Anterior cingulate cortex (tissue), 58 donors: ENCODE data around the gene ZC3H13.
"Not testable (repeated sequence)": the region's sequence is repeated elsewhere in the genome, so short reads cannot be mapped to it uniquely, and the experiment has no call there.

Experiments used
- DNase-seq, 58 donors: peaks; one replicate each; lab custom pipeline; 2025; lab: John Stamatoyannopoulos, UW

ZC3H13 gene

GRCh38 chr13:46010148-46010547 is 42.4 kb downstream of the ZC3H13 start:
- peak in 2 of 58 donors; percentile 2 to 3 for DNase-seq

- DNase-seq = no peak
Observed at GRCh38 chr13:46008631-46009030, 43.9 kb downstream of the ZC3H13 start.

- DNase-seq = no peak
Observed at GRCh38 chr13:46006688-46007452, 45.7 kb downstream of the ZC3H13 start.

GRCh38 chr13:46004491-46004890 is 48.1 kb downstream of the ZC3H13 start:
- no peak for DNase-seq

GRCh38 chr13:45996631-45997030 is 55.9 kb downstream of the ZC3H13 start:
- DNase-seq = no peak

- DNase-seq = no peak
Observed at GRCh38 chr13:45995245-45995644, 57.3 kb downstream of the ZC3H13 start.

GRCh38 chr13:45994752-45995151 is 57.8 kb downstream of the ZC3H13 start:
- DNase-seq = no peak

GRCh38 chr13:45989607-45990006 is 62.9 kb downstream of the ZC3H13 start:
- no peak for DNase-seq

- DNase-seq = not testable (repeated sequence)
Observed at GRCh38 chr13:45981127-45981526, 71.4 kb downstream of the ZC3H13 start.

- no peak for DNase-seq
Observed at GRCh38 chr13:45975337-45975736, 77.2 kb downstream of the ZC3H13 start.

GRCh38 chr13:45974500-45974899 is 78.0 kb downstream of the ZC3H13 start:
- no peak for DNase-seq

- DNase-seq = no peak
Observed at GRCh38 chr13:45967589-45967988, 85.0 kb downstream of the ZC3H13 start.

GRCh38 chr13:45966715-45967114 is 85.8 kb downstream of the ZC3H13 start:
- DNase-seq = no peak

GRCh38 chr13:45961468-45961867 is 91.1 kb downstream of the ZC3H13 start:
- DNase-seq = no peak

- DNase-seq = no peak
Observed at GRCh38 chr13:45954836-45955800, 97.4 kb downstream of the ZC3H13 start.

- DNase-seq = no peak
Observed at GRCh38 chr13:45953082-45953481, 99.5 kb downstream of the ZC3H13 start.

- no peak for DNase-seq
Observed at GRCh38 chr13:45951724-45952123, 100.8 kb downstream of the ZC3H13 start.

GRCh38 chr13:45951166-45951565 is 101.4 kb downstream of the ZC3H13 start:
- no peak for DNase-seq

- DNase-seq = no peak
Observed at GRCh38 chr13:45950386-45951000, 102.1 kb downstream of the ZC3H13 start.

- no peak for DNase-seq
Observed at GRCh38 chr13:45949161-45949560, 103.4 kb downstream of the ZC3H13 start.

- no peak for DNase-seq
Observed at GRCh38 chr13:45943965-45944364, 108.6 kb downstream of the ZC3H13 start.
